ENCODE data around the gene SLC10A7.
A peak's percentile ranks its signal among the peaks of the same experiment; 100 is the strongest.

The SLC10A7 gene

GRCh38 chr4:146486565-146486964 lies 35.2 kb downstream of the SLC10A7 start:
- no peak for TF ChIP-seq CTCF (conservative IDR thresholded peaks at IDR 0.05; ENCODE audit: low read depth, low read length)
- no peak overlapping the region for H3K4me3 ChIP-seq (ENCODE audit: low read depth, low read length)
- DNase-seq (ENCODE audit: low read depth), result no peak

DNA sequence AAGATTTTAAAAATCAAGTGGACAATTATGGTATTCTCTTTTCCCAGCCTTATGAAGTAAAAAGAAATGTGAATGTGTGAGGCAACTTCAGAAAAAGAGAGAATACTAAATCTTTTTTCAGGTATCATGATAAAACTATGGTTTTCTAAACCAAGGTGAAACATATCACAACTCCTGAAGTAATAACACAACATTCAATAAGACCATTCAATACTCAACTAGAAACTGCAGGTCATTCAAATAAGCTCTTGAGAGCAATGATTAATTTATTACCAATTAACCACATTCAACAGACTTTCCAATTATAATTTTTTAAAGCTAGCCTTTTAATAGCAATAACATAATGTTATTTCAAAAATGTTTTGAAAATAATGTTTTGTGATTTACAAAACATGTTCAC lies 35.8 kb downstream of the SLC10A7 start:
- H3K4me3 ChIP-seq (ENCODE audit: low read depth, low read length), result no peak overlapping the region
- TF ChIP-seq CTCF (conservative IDR thresholded peaks at IDR 0.05; ENCODE audit: low read depth, low read length), result no peak
- DNase-seq (ENCODE audit: low read depth), result no peak

GRCh38 chr4:146482788-146483187 lies 39.0 kb downstream of the SLC10A7 start:
- no peak for TF ChIP-seq CTCF (conservative IDR thresholded peaks at IDR 0.05; ENCODE audit: low read depth, low read length)
- no peak for DNase-seq (ENCODE audit: low read depth)
- H3K4me3 ChIP-seq (ENCODE audit: low read depth, low read length), result no peak overlapping the region

DNA sequence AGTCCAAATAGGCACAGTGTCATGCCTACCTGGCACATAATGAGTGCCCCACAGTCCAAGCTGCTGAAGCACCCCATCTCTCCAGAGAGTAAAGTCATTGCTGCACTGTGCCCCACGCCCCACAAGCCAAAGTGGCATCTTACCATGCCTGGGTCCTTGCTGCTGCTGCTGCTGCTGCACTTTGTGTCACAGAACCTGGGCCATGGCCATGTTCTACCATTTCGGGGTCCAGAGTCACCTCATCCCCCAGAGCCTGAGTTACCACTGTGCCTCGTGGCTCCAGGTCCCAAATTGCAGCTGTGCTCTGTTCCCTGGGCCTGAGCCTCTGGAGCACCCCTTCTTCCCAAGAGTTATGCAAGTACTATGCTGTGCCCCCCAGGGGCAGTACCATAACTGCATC lies 40.5 kb downstream of the SLC10A7 start:
- DNase-seq (ENCODE audit: low read depth), result no peak
- no peak overlapping the region for H3K4me3 ChIP-seq (ENCODE audit: low read depth, low read length)
- no peak for TF ChIP-seq CTCF (conservative IDR thresholded peaks at IDR 0.05; ENCODE audit: low read depth, low read length)

- no peak for DNase-seq (ENCODE audit: low read depth)
- no peak overlapping the region for H3K4me3 ChIP-seq (ENCODE audit: low read depth, low read length)
These were observed 43.7 kb downstream of the SLC10A7 start for GRCh38 chr4:146478009-146478408.

GRCh38 chr4:146477054-146477453 lies 44.7 kb downstream of the SLC10A7 start:
- peak; percentile 41 for DNase-seq (ENCODE audit: low read depth)
- no peak for TF ChIP-seq CTCF (conservative IDR thresholded peaks at IDR 0.05; ENCODE audit: low read depth, low read length)
- no peak overlapping the region for H3K4me3 ChIP-seq (ENCODE audit: low read depth, low read length)

More at GRCh38 chr4:146478009-146478408, 43.7 kb downstream of the SLC10A7 start:
- no peak for TF ChIP-seq CTCF (conservative IDR thresholded peaks at IDR 0.05; ENCODE audit: low read depth, low read length)

DNA sequence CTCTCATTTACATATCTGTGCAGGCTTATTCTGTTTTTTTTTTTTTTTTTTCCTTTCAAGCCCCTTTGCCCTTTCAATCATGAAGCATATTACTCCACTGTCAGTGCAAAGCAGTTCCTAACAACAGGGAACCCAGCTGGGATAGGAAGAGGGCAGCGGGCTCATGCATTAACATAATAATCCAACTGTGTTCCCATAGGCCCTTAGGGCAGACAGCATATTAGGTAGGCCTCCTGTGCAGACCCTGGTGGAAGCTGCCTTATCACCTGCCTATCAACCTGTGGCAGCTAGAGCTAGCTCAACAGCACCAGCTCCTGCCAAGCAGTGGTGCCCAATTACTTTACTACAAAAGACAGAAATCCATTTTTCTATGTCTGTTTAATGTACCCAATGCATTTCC lies 49.3 kb downstream of the SLC10A7 start:
- no peak for TF ChIP-seq CTCF (conservative IDR thresholded peaks at IDR 0.05; ENCODE audit: low read depth, low read length)

More for the DNA sequence above, 49.3 kb downstream of the SLC10A7 start:
- no peak overlapping the region for H3K4me3 ChIP-seq (ENCODE audit: low read depth, low read length)
- no peak for DNase-seq (ENCODE audit: low read depth)
